ENCODE results near the gene IKZF5. TPM values are rescaled to one million over a fixed set of nuclear protein-coding genes. Genes with fewer than 3 reads are reported as not detected.

Gene IKZF5
- total RNA-seq, 1 experiment from 2014 or later, result 8.6 TPM

DNA sequence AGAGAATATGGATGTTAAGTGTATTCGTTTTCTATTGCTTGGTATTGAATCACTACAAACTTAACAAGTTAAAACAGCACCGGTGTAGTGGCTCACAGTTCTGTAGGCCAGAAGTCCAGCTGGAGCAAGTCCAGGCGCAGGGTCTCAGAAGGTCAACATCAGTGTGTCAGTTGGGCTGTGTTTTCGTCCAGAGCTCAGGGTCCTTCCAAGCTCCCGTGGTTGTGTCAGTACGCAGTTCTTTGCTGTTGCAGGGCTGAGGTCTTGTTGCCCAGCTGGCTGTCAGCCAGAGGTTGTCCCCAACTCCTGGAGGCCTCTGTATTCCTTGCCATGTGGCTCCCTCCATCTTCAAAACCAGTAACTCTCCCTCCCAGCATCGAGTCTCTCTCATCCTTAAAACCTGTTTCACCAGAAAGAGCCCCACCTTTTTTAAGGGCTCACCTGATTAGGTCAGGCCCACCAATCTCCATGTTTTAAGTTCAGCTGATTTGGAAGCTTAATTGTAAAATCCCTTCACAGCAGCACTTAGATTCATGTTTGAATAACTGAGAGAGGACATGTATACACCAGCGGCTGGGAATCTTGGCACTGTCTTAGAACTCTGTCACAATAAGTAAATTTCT, 27.0 kb upstream of the IKZF5 start:
- TF ChIP-seq SIN3A (IDR thresholded peaks at IDR 0.05; ENCODE audit: borderline replicate concordance, insufficient read depth, low read depth, low read length), result no peak
- no peak for TF ChIP-seq TCF7L2 (IDR thresholded peaks at IDR 0.05; ENCODE audit: low read depth, low read length)
- TF ChIP-seq POLR2AphosphoS5 (IDR thresholded peaks at IDR 0.05; ENCODE audit: low read depth, low read length), result no peak
- TF ChIP-seq, protein P1, sequence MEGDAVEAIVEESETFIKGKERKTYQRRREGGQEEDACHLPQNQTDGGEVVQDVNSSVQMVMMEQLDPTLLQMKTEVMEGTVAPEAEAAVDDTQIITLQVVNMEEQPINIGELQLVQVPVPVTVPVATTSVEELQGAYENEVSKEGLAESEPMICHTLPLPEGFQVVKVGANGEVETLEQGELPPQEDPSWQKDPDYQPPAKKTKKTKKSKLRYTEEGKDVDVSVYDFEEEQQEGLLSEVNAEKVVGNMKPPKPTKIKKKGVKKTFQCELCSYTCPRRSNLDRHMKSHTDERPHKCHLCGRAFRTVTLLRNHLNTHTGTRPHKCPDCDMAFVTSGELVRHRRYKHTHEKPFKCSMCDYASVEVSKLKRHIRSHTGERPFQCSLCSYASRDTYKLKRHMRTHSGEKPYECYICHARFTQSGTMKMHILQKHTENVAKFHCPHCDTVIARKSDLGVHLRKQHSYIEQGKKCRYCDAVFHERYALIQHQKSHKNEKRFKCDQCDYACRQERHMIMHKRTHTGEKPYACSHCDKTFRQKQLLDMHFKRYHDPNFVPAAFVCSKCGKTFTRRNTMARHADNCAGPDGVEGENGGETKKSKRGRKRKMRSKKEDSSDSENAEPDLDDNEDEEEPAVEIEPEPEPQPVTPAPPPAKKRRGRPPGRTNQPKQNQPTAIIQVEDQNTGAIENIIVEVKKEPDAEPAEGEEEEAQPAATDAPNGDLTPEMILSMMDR (IDR thresholded peaks at IDR 0.05), result no peak
- TF ChIP-seq, protein P2, sequence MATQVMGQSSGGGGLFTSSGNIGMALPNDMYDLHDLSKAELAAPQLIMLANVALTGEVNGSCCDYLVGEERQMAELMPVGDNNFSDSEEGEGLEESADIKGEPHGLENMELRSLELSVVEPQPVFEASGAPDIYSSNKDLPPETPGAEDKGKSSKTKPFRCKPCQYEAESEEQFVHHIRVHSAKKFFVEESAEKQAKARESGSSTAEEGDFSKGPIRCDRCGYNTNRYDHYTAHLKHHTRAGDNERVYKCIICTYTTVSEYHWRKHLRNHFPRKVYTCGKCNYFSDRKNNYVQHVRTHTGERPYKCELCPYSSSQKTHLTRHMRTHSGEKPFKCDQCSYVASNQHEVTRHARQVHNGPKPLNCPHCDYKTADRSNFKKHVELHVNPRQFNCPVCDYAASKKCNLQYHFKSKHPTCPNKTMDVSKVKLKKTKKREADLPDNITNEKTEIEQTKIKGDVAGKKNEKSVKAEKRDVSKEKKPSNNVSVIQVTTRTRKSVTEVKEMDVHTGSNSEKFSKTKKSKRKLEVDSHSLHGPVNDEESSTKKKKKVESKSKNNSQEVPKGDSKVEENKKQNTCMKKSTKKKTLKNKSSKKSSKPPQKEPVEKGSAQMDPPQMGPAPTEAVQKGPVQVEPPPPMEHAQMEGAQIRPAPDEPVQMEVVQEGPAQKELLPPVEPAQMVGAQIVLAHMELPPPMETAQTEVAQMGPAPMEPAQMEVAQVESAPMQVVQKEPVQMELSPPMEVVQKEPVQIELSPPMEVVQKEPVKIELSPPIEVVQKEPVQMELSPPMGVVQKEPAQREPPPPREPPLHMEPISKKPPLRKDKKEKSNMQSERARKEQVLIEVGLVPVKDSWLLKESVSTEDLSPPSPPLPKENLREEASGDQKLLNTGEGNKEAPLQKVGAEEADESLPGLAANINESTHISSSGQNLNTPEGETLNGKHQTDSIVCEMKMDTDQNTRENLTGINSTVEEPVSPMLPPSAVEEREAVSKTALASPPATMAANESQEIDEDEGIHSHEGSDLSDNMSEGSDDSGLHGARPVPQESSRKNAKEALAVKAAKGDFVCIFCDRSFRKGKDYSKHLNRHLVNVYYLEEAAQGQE (IDR thresholded peaks at IDR 0.05; ENCODE audit: insufficient read depth in 1 of 2, low read depth in 2 of 2, low read length in 1 of 2), result no peak
- Histone ChIP-seq H3K27ac (ENCODE audit: low read length) (no peak overlapping the region), H3K4me1 (ENCODE audit: control insufficient read depth, insufficient read depth, low read length) (no peaks in the 10 kb centered on the region), H3K9me3 (ENCODE audit: control insufficient read depth, insufficient read depth, low read depth, low read length) (no peaks in the 10 kb centered on the region), H3K27me3 (ENCODE audit: control insufficient read depth, insufficient read depth, low read length) (no peaks in the 10 kb centered on the region), H3K36me3 (ENCODE audit: control insufficient read depth, insufficient read depth, low read length) (no peaks in the 10 kb centered on the region), H3K4me3 (ENCODE audit: low read depth in 2 of 2, low read length in 2 of 2) (no peak overlapping the region)
- CTCF ChIA-PET, result no interaction called here
- DNase-seq (ENCODE audit: low read depth, low spot score) (no peak), ATAC-seq (no peak)
- in situ Hi-C loops (cut with HindIII; ENCODE audit: low pct_unique_long_range_greater_than_20kb, low sequenced_read_pairs) (no loop called here), intact Hi-C loops (cut with micrococcal nuclease; ENCODE audit: unreplicated experiment) (no loop called here)
- no TSS peak for BruUV-seq (replicated peaks)
- POLR2A ChIA-PET, result no interaction called here

DNA sequence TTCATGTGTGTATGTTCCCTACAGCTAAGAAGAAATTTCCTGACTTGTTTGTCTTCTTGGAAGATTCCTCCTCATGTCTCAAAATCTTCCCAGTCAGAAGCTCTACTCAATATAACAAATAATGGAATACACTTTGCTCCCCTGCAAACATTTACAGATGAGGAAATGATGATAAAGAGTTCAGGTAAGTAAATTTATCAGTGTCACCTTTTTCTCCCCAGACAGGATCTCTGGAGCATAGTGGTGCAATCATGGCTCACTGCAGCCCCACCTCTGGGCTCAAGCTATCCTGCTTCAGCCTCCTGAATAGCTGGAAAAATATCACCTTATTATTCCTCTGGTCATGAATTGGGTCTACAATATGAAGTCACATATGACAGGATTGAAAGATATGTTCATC, 25.7 kb upstream of the IKZF5 start:
- no peaks in the 10 kb centered on the region for H3K36me3 ChIP-seq (ENCODE audit: control insufficient read depth, insufficient read depth, low read length)
- CTCF ChIA-PET, result no interaction called here
- H3K27me3 ChIP-seq (ENCODE audit: control insufficient read depth, insufficient read depth, low read length), result no peaks in the 10 kb centered on the region
- H3K27ac ChIP-seq (ENCODE audit: low read length), result no peak overlapping the region
- intact Hi-C loops (cut with micrococcal nuclease; ENCODE audit: unreplicated experiment) (no loop called here), in situ Hi-C loops (cut with HindIII; ENCODE audit: low pct_unique_long_range_greater_than_20kb, low sequenced_read_pairs) (no loop called here)
- no peaks in the 10 kb centered on the region for H3K4me1 ChIP-seq (ENCODE audit: control insufficient read depth, insufficient read depth, low read length)
- ATAC-seq (no peak), DNase-seq (ENCODE audit: low read depth, low spot score) (no peak)
- POLR2A ChIA-PET, result no interaction called here
- BruUV-seq (replicated peaks), result no TSS peak
- no peak for TF ChIP-seq TCF7L2 (IDR thresholded peaks at IDR 0.05; ENCODE audit: low read depth, low read length)
- TF ChIP-seq, protein P1 (IDR thresholded peaks at IDR 0.05), result no peak
- TF ChIP-seq POLR2AphosphoS5 (IDR thresholded peaks at IDR 0.05; ENCODE audit: low read depth, low read length), result no peak
- TF ChIP-seq, protein P2 (IDR thresholded peaks at IDR 0.05; ENCODE audit: insufficient read depth in 1 of 2, low read depth in 2 of 2, low read length in 1 of 2), result no peak
- TF ChIP-seq SIN3A (IDR thresholded peaks at IDR 0.05; ENCODE audit: borderline replicate concordance, insufficient read depth, low read depth, low read length), result no peak
- H3K9me3 ChIP-seq (ENCODE audit: control insufficient read depth, insufficient read depth, low read depth, low read length), result no peaks in the 10 kb centered on the region
- no peak overlapping the region for H3K4me3 ChIP-seq (ENCODE audit: low read depth in 2 of 2, low read length in 2 of 2)
